ENCODE measurements around the gene CREG1. TPM values are rescaled to one million over a fixed set of nuclear protein-coding genes. Genes with fewer than 3 reads are reported as not detected.
"Not testable (repeated sequence)": the region's sequence is repeated elsewhere in the genome, so short reads cannot be mapped to it uniquely, and the experiment has no call there.

The CREG1 gene
- total RNA-seq, 1 donor from 2014 or later, result 51.2 TPM

DNA sequence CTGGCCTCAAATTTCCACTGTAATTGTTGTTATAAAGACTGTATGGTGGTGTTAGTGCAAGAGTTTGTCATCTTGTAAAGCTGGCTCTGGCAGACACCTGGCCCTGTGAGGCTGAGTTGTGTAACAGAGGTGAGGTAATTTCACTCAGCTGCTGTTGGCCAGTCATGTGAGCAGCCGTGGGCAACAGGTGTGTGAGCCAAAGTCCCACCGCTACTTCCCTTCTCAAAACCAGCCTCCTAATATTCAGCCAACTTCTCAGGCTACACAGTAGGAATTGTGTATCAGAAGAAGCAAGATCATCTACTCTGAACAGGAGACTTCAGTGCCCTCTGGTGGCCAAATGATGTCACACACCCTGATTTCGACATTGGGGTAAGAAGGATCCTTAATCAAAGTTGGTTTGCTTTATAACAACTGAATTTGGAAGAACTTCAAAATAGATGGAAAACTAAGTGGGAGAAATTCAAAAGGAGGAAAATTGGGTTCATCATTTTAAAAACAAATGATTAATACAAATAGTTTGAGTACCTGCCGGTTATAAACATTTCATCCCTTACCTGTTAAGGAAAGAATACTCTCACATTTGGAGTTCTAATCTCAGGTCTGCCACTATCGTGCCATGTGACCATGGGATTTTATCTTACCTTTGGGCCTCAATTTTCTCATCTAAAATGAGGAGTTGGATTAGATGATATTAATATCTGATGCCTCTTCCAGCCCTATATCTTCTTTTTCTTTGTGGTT lies 2.6 kb upstream of the CREG1 start:
- no peak for DNase-seq (ENCODE audit: low spot score)

DNA sequence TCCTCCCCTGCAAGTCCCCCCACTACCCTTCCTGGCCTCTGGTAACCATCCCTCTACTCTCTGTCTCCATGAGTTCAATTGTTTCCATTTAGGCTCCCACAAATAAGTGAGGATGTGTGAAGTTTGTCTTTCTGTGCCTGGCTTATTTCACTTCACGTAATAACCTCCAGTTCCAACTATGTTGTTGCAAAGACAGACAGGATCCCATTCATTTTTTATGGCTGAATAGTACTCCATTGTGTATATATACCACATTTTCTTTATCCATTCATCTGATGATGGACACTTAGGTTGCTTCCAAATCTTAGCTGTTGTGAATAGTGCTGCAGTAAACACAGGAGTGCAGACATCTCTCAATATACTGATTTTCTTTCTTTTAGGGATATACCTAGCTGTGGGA lies 1.5 kb upstream of the CREG1 start:
- not testable (repeated sequence) for H3K27ac Mint-ChIP-seq (ENCODE audit: unreplicated experiment); H3K36me3 Mint-ChIP-seq (ENCODE audit: low read depth); H3K9me3 Mint-ChIP-seq (ENCODE audit: low read depth); H3K27me3 Mint-ChIP-seq (ENCODE audit: low read depth); H3K4me3 Mint-ChIP-seq (ENCODE audit: unreplicated experiment); DNase-seq (ENCODE audit: low spot score)
- H3K4me1 Mint-ChIP-seq (ENCODE audit: low read depth), result peaks cover 12% of the 10 kb centered on the region

More for the DNA sequence above, 2.6 kb upstream of the CREG1 start:
- peaks cover 4% of the 10 kb centered on the region for H3K27me3 Mint-ChIP-seq (ENCODE audit: low read depth)
- no peaks in the 10 kb centered on the region for H3K9me3 Mint-ChIP-seq (ENCODE audit: low read depth)
- H3K27ac Mint-ChIP-seq (ENCODE audit: unreplicated experiment), result no peak overlapping the region
- H3K4me1 Mint-ChIP-seq (ENCODE audit: low read depth), result peaks cover 12% of the 10 kb centered on the region
- TF ChIP-seq, protein P1, sequence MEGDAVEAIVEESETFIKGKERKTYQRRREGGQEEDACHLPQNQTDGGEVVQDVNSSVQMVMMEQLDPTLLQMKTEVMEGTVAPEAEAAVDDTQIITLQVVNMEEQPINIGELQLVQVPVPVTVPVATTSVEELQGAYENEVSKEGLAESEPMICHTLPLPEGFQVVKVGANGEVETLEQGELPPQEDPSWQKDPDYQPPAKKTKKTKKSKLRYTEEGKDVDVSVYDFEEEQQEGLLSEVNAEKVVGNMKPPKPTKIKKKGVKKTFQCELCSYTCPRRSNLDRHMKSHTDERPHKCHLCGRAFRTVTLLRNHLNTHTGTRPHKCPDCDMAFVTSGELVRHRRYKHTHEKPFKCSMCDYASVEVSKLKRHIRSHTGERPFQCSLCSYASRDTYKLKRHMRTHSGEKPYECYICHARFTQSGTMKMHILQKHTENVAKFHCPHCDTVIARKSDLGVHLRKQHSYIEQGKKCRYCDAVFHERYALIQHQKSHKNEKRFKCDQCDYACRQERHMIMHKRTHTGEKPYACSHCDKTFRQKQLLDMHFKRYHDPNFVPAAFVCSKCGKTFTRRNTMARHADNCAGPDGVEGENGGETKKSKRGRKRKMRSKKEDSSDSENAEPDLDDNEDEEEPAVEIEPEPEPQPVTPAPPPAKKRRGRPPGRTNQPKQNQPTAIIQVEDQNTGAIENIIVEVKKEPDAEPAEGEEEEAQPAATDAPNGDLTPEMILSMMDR (IDR thresholded peaks at IDR 0.05), result peak; percentile 91
- no peaks in the 10 kb centered on the region for H3K36me3 Mint-ChIP-seq (ENCODE audit: low read depth)
- H3K4me3 Mint-ChIP-seq (ENCODE audit: unreplicated experiment), result no peak overlapping the region

DNA sequence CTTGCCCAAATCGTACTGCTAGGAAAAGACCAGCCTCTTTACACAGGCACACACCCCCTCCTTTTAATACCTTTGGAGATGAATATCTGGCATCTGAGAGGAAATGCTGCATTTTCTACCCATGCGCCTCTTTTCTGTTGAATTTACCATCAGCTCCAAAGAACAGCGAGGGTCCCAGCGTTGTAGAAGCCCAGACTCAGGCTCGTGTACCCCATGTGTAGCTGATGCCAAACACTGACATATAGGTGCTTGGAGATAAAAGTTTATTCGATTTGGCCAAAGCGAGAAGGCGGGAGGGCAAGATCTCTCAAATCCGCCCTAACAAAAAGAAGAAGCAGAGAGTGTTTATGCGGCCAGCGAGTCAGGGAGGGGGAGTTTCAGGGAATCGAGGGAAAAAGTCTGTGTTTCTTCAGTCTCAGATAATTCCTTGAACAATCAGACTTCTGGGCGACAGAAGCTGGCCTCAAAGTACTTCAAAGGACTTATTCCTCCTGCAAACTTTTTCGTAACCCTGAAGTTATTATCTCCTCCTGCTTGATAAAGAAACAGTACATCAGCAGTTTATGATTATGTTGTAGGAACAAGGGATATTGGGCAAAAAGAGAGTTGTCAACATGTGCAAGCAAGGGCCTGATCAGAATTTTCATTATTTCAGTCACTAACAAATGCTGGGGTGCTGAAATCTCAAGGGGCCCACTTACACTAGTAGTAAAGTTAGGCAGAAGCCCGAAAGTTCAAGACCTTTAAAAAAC lies 642 bp upstream of the CREG1 start:
- Mint-ChIP-seq H3K4me1 (ENCODE audit: low read depth) (peaks cover 12% of the 10 kb centered on the region), H3K36me3 (ENCODE audit: low read depth) (no peaks in the 10 kb centered on the region), H3K27me3 (ENCODE audit: low read depth) (peaks cover 2% of the 10 kb centered on the region), H3K27ac (ENCODE audit: unreplicated experiment) (peak overlapping the region; percentile 38), H3K4me3 (ENCODE audit: unreplicated experiment) (peak overlapping the region; percentile 74), H3K9me3 (ENCODE audit: low read depth) (no peaks in the 10 kb centered on the region)
- TF ChIP-seq, protein P1 (IDR thresholded peaks at IDR 0.05), result no peak
- DNase-seq (ENCODE audit: low spot score), result no peak

DNA sequence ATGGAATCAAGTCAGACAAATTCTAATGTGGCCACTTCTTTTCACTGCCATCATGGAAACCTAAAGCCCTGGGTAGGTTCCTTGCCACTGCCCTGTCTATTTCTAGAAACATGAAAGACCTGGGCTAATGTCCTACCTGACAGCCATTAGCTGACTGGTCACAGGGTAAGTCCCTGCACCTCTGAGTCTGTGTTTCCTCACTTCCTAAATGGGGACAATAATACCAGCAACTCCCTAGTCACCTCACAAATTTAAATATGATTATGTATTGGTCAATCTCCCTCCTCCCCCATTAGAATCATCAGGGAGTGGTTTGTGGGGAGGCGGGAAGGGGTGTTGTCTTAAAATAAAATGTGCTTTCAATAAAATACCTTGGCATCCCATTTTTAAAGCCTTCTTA lies 2.2 kb downstream of the CREG1 start:
- Mint-ChIP-seq H3K36me3 (ENCODE audit: low read depth) (peaks cover 7% of the 10 kb centered on the region), H3K4me1 (ENCODE audit: low read depth) (peaks cover 24% of the 10 kb centered on the region), H3K27ac (ENCODE audit: unreplicated experiment) (no peak overlapping the region), H3K9me3 (ENCODE audit: low read depth) (no peaks in the 10 kb centered on the region), H3K4me3 (ENCODE audit: unreplicated experiment) (no peak overlapping the region), H3K27me3 (ENCODE audit: low read depth) (no peaks in the 10 kb centered on the region)
- no peak for DNase-seq (ENCODE audit: low spot score)
- TF ChIP-seq, protein P1 (IDR thresholded peaks at IDR 0.05), result no peak

DNA sequence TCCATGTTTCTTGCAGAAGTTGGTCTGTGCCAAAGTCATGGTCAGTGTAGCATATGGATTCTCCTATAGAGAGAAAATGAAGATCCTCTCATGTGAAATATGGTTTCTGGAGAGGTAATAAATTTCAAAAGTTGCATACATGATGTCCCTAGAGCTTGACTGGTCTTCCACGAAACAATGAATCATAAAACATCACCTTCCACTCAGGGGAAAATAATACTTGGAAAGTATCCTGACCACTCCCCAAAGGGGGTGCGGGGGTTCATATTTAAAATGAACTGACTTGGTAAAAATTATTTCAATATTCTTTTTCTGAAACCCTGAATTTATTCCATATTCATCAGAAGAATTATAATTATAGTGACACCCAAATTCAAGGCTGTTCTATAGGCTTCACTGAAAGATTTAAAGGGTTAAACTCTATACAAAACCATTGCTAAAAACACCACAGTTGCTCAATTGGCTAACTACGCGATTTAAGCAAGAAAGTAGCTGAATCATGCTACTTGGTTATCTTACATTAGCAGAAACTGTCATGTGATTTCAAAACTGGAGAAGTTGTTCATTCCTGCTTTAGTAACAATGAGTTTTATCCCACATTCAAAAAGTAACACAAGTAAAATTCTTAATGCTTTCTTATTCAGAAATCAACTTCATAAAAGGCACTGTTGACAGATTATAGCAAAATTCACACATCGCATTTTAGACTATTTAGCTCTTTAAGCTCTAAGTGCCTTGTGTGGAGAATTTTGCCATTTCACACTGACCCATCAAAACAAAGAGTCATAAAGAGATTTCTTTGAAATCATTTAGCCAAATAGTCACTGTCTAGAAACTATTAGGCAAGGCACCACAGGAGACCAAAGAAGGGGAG lies 5.3 kb downstream of the CREG1 start:
- peaks cover 16% of the 10 kb centered on the region for H3K4me1 Mint-ChIP-seq (ENCODE audit: low read depth)
- H3K27me3 Mint-ChIP-seq (ENCODE audit: low read depth), result no peaks in the 10 kb centered on the region
- H3K4me3 Mint-ChIP-seq (ENCODE audit: unreplicated experiment), result no peak overlapping the region
- H3K9me3 Mint-ChIP-seq (ENCODE audit: low read depth), result no peaks in the 10 kb centered on the region
- DNase-seq (ENCODE audit: low spot score), result no peak
- TF ChIP-seq, protein P1 (IDR thresholded peaks at IDR 0.05), result no peak
- H3K36me3 Mint-ChIP-seq (ENCODE audit: low read depth), result peaks cover 12% of the 10 kb centered on the region
- peak overlapping the region; percentile 49 for H3K27ac Mint-ChIP-seq (ENCODE audit: unreplicated experiment)
